Tibial artery (tissue), 4 donors: Measurements from ENCODE around the gene TDRD9.

Source experiments
- DNase-seq, 2 donors: peaks; one replicate each; pipeline ENCODE4 v3.0.0-alpha.2; 2019
- H3K27ac ChIP-seq, 2 donors: fragments of 200-600 bp; sonication (generic) in 1 of 2; 1 replicate in 1 of 2; 2 replicates in 1 of 2; pipeline ENCODE4 v1.5.1; 2018 to 2019; ENCODE audit warnings: mild to moderate bottlenecking in 1 of 2
- H3K27me3 ChIP-seq, 2 donors: fragments of 200-600 bp; sonication (generic) in 1 of 2; one replicate each; pipeline versions ENCODE4 v1.5.1 to v1.6.0; 2016 to 2019
- H3K36me3 ChIP-seq, 3 donors: fragments of 200-600 bp; sonication (generic) in 2 of 3; one replicate each; pipeline ENCODE4 v1.5.1; 2016 to 2019; ENCODE audit warnings: mild to moderate bottlenecking in 2 of 3
- H3K4me1 ChIP-seq, 4 donors: fragments of 200-600 bp; sonication (generic) in 2 of 4; 1 replicate in 3 of 4; 2 replicates in 1 of 4; pipeline ENCODE4 v1.5.1; 2016 to 2019
- H3K4me3 ChIP-seq, 2 donors: fragments of 200-600 bp; sonication (generic) in 1 of 2; 1 replicate in 1 of 2; 2 replicates in 1 of 2; pipeline ENCODE4 v1.5.1; 2018 to 2019; ENCODE audit warnings: mild to moderate bottlenecking in 2 of 2
- H3K9me3 ChIP-seq, 3 donors: fragments of 200-600 bp; sonication (generic) in 1 of 3; one replicate each; pipeline ENCODE4 v1.5.1; 2016 to 2019
- intact Hi-C: fragments of 100-400 bp; cut with DNase I; formaldehyde crosslinking; loops from one replicate; pipeline ENCODE4 v1.15.0; 2023; ENCODE audit warnings: low total_unique reads
- TF ChIP-seq, protein P1 (sequence below), 2 experiments: fragments of 200-600 bp in 1 of 2; fragments of 450-650 bp in 1 of 2; IDR thresholded peaks; one replicate each; pipeline ENCODE4 v1.5.1; 2017 to 2019; ENCODE audit warnings: antibody characterized with exemption in 2 of 2, mild to moderate bottlenecking in 1 of 2, moderate library complexity in 1 of 2

The TDRD9 gene

DNA sequence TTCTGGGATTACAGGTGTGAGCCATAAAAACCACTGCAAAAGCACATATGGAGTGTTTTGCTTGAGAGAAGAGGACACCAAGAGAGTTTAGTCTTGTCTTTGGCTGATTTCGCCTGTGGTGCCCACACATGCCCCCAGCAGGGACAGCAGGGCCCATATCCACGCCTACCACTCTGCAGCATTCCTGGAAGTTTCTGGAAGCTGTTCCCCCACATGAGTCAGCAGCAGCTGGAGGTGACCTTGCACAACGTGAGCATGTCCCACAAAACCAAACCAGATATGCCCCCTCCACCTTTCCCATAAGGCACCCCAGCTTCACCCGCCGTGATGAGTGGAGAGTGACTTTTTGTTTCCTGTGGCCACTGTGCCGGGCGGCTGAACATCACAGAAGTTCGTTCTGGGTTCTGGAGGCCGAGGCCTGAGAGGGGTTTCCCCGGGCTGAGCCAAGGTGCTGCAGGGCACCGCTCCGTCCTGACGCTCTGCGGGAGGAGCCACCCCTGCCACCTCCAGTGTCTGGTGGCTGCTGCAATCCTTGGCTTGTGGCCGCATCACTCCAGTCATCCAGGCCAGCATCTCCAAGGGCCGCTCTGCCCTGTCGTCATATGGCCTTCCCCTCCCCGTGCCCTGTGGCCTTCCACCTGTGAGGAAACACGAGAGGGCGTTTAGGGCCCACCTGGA, 162.0 kb downstream of the TDRD9 start:
- no peaks in the 10 kb centered on the region for H3K36me3 ChIP-seq
- H3K4me1 ChIP-seq = peaks cover 0 to 12% (median 4%) of the 10 kb centered on the region in 4 donors
- intact Hi-C loops = no loop called here
- peak; percentile 11 to 59 for DNase-seq
- H3K4me3 ChIP-seq = no peak overlapping the region
- peaks cover 0 to 3% (median 0%) of the 10 kb centered on the region in 3 donors for H3K9me3 ChIP-seq
- TF ChIP-seq, protein P1, sequence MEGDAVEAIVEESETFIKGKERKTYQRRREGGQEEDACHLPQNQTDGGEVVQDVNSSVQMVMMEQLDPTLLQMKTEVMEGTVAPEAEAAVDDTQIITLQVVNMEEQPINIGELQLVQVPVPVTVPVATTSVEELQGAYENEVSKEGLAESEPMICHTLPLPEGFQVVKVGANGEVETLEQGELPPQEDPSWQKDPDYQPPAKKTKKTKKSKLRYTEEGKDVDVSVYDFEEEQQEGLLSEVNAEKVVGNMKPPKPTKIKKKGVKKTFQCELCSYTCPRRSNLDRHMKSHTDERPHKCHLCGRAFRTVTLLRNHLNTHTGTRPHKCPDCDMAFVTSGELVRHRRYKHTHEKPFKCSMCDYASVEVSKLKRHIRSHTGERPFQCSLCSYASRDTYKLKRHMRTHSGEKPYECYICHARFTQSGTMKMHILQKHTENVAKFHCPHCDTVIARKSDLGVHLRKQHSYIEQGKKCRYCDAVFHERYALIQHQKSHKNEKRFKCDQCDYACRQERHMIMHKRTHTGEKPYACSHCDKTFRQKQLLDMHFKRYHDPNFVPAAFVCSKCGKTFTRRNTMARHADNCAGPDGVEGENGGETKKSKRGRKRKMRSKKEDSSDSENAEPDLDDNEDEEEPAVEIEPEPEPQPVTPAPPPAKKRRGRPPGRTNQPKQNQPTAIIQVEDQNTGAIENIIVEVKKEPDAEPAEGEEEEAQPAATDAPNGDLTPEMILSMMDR (IDR thresholded peaks at IDR 0.05) = no peak
- peaks cover 0 to 70% of the 10 kb centered on the region in 2 donors for H3K27me3 ChIP-seq
- no peak overlapping the region for H3K27ac ChIP-seq

DNA sequence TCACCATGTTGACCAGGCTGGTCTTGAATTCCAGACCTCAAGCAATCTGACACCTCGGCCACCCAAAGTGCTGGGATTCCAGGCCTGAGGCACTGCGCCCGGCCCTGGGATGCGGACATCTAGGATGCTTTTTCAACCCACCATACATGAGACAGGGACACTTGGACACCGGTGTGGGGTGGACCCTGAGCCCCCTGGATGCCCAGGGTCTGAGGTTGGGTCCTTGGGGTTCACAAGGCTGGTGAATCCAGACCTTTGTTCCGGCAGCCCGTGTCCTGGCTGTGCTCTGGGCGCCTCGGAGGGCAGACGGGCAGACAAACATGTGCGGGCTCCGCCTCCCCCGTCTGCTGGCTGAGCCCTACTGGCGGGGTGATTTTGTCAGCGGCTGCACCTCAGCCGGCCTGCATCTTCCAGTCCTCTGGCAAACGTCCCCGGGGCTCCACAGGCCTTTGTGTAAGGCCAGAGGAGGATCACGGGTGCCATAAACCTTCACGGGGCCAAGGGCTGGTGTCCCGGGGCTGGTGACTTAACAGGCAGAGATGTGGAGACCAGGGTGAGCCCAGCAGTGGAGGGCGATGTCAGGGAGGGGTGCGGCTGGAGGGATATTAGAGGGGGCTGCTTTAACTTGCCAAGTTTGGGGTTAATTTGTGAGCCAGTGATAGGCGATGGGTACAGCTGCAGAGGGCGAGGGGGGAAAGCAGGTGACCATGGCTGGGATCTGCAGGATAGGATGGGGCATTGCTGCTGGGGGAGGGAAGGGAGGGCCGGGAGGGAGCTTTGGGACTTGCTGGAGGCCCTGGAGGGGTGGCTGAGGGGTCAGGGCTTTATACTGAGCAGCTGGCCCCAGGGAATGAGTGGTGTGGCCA, 163.0 kb downstream of the TDRD9 start:
- Histone ChIP-seq H3K9me3 (peaks cover 0 to 3% (median 0%) of the 10 kb centered on the region in 3 donors), H3K27me3 (peaks cover 0 to 72% of the 10 kb centered on the region in 2 donors), H3K4me3 (no peak overlapping the region), H3K36me3 (no peaks in the 10 kb centered on the region), H3K27ac (no peak overlapping the region), H3K4me1 (peaks cover 0 to 5% (median 0%) of the 10 kb centered on the region in 4 donors)
- intact Hi-C loops = no loop called here
- DNase-seq = peak in 1 of 2 donors; percentile 17
- TF ChIP-seq, protein P1 (IDR thresholded peaks at IDR 0.05) = no peak

DNA sequence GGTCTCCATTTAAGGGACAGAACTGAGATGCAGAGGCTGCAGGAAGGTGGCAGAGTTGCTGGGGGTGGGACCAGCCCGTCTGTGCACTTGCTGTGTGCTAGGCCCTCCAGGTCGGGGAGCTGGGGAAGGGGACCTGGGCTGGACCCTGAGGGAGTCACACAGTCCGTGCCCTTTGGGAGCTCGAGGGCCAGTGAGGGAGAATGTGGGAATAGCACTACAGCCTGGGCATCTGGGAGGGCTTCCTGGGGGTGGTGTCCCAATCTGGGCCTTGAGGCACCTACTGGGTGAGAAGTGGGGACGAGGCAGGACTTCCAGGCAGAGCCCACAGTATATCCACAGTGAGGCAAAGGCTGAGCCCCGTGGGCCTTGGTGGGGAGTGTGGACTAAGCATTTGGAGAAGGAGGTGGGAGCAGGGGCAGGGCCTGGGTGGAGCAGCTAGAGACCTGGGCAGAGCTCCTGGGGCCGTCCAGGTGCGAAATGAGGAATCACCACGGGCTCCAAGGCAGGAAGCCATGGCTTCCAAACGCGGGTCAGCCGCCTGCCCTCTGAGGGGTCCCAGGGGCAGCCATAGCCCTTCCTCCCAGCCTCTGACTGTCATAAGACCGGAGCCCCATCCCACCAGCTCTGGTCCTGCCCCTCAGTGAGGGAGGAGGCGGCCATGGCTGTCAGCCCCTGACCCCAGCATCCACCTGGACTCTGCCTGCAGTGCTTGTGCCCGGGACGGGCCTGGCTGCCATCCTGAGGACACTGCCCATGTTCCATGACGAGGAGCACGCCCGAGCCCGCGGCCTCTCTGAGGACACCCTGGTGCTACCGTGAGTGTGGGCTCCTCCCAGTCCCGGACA, 163.9 kb downstream of the TDRD9 start:
- Histone ChIP-seq H3K27me3 (peaks cover 0 to 64% of the 10 kb centered on the region in 2 donors), H3K4me1 (peaks cover 0 to 5% (median 0%) of the 10 kb centered on the region in 4 donors), H3K27ac (no peak overlapping the region), H3K36me3 (no peaks in the 10 kb centered on the region), H3K4me3 (no peak overlapping the region), H3K9me3 (peaks cover 0 to 3% (median 0%) of the 10 kb centered on the region in 3 donors)
- intact Hi-C loops = no loop called here
- DNase-seq = peak; percentile 17 to 55
- TF ChIP-seq, protein P1 (IDR thresholded peaks at IDR 0.05) = no peak

DNA sequence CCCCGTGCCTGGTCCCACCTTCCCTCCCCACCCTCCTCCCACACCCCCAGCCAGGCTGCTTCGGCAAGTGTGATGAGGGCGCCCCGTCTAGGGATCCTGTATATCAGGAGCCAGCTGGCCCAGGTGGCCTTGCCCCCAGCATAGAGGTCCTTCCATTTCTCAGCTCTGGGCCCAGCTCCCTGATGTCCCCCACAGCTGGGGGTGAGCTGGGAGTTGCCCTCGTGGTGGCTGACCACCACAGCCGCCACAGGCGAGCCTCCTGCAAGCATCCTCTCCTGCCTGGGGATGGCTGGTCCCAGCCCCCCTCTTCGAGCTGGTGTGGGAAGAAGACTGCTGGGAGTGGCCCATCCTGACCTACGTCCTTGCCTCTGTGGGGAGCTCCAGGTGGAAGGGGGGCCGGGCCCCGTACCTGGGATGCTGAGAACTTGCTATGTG, 164.7 kb downstream of the TDRD9 start:
- Histone ChIP-seq H3K36me3 (no peaks in the 10 kb centered on the region), H3K4me1 (peaks cover 0 to 5% (median 0%) of the 10 kb centered on the region in 4 donors), H3K27ac (no peak overlapping the region), H3K4me3 (no peak overlapping the region), H3K9me3 (peaks cover 0 to 3% (median 0%) of the 10 kb centered on the region in 3 donors), H3K27me3 (peaks cover 0 to 56% of the 10 kb centered on the region in 2 donors)
- no peak for DNase-seq
- TF ChIP-seq, protein P1 (IDR thresholded peaks at IDR 0.05) = no peak
- intact Hi-C loops = no loop called here

DNA sequence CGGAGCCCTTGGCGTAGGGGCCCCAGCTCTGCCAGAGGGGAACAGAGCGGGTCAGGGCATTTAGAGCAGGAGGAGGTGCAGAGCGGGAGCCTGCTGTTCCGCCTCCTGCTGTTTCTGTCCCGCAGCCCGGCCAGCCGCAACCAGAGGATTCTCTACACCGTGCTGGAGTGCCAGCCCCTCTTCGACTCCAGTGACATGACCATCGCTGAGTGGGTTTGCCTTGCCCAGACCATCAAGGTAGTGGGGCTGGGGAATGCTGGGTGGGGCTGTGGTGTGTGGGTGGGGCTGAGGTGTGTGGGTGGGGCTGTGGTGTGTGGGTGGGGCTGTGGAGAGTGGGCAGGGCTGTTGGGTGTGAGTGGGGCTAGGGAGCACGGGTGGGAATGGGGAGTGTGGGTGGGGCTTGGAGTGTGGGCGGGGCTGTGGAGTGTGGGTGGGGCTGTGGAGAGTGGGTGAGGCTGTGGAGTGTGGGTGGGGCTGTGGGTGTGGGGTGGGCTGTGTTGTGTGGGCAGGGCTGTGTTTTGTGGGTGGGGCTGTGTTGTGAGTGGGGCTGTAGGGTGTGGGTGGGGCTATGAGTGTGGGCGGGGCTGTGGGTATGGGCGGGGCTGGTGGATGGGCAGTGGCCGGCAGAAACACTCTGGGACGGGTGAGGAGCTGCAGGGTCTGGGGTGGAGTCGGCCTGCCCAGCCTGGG, 165.3 kb downstream of the TDRD9 start:
- no peaks in the 10 kb centered on the region for H3K36me3 ChIP-seq
- DNase-seq = no peak
- H3K4me3 ChIP-seq = no peak overlapping the region
- H3K27me3 ChIP-seq = peaks cover 0 to 54% of the 10 kb centered on the region in 2 donors
- H3K27ac ChIP-seq = no peak overlapping the region
- intact Hi-C loops = no loop called here
- peaks cover 0 to 3% (median 0%) of the 10 kb centered on the region in 3 donors for H3K9me3 ChIP-seq
- TF ChIP-seq, protein P1 (IDR thresholded peaks at IDR 0.05) = no peak
- peaks cover 0 to 5% (median 0%) of the 10 kb centered on the region in 4 donors for H3K4me1 ChIP-seq
